HL-60 (cell line): ENCODE data around the gene PTPRN2.

Experiments used
- DNase-seq, 2 experiments: peaks; one replicate each; pipeline ENCODE4 v3.0.0-alpha.2; 2010 to 2020; ENCODE audit warnings: low read depth in 1 of 2, low spot score in 1 of 2
- H3K27ac ChIP-seq: fragments of 250-450 bp; sonication (Bioruptor Pico); replicated peaks from 2 replicates; pipeline ENCODE4 v1.5.1; 2020; ENCODE audit warnings: mild to moderate bottlenecking, moderate library complexity
- H3K27me3 ChIP-seq: fragments of 250-450 bp; sonication (Bioruptor Pico); 2 replicates; pipeline ENCODE4 v1.5.1; 2021; ENCODE audit warnings: mild to moderate bottlenecking, moderate library complexity; ENCODE audit not compliant: insufficient read depth, poor library complexity, severe bottlenecking
- H3K4me3 ChIP-seq: replicated peaks from 2 replicates; pipeline ENCODE4 v1.5.1; 2011; ENCODE audit warnings: mild to moderate bottlenecking, control low read depth, low read length; ENCODE audit not compliant: insufficient read depth
- GABPA ChIP-seq: IDR thresholded peaks from 2 replicates; pipeline ENCODE4 v1.6.1; 2012; ENCODE audit warnings: low read depth
- POLR2AphosphoS5 ChIP-seq: IDR thresholded peaks from 2 replicates; pipeline ENCODE4 v1.6.1; 2012; ENCODE audit warnings: low read depth
- REST ChIP-seq: IDR thresholded peaks from 2 replicates; pipeline ENCODE4 v1.6.1; 2012; ENCODE audit warnings: low read depth; ENCODE audit not compliant: insufficient replicate concordance
- SPI1 ChIP-seq: IDR thresholded peaks from 2 replicates; pipeline ENCODE4 v1.6.1; 2012; ENCODE audit warnings: low read depth, mild to moderate bottlenecking, borderline replicate concordance
- TF ChIP-seq, protein P1 (sequence below): IDR thresholded peaks from one replicate; pipeline ENCODE4 v1.5.1; 2011; ENCODE audit warnings: low read length, control low read depth, inconsistent platforms; ENCODE audit not compliant: insufficient read depth

The PTPRN2 gene

DNA sequence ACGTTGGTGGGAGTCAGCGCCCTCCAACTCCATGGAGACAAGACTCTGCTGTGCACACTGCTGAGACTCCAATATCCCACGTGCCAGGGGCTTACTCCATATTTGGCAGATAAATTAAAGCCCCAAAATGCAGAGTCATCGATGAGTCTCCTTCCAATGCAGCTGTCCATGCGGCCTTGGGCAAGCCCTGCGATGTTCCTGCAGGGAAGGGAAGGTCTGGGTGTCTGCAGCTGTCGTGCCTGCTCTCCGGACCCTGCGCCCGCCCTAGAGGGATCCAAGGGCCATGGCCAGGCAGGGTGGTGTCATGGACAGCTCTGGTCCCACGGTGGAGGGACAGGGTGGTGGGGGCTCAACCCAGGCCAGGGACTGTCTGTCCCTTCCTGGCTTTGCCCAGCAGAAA lies 185.2 kb downstream of the PTPRN2 start:
- Histone ChIP-seq H3K27me3 (no peaks in the 10 kb centered on the region), H3K27ac (no peak overlapping the region), H3K4me3 (no peak overlapping the region)
- TF ChIP-seq POLR2AphosphoS5 (no peak), REST (no peak), SPI1 (no peak), GABPA (no peak)
- TF ChIP-seq, protein P1, sequence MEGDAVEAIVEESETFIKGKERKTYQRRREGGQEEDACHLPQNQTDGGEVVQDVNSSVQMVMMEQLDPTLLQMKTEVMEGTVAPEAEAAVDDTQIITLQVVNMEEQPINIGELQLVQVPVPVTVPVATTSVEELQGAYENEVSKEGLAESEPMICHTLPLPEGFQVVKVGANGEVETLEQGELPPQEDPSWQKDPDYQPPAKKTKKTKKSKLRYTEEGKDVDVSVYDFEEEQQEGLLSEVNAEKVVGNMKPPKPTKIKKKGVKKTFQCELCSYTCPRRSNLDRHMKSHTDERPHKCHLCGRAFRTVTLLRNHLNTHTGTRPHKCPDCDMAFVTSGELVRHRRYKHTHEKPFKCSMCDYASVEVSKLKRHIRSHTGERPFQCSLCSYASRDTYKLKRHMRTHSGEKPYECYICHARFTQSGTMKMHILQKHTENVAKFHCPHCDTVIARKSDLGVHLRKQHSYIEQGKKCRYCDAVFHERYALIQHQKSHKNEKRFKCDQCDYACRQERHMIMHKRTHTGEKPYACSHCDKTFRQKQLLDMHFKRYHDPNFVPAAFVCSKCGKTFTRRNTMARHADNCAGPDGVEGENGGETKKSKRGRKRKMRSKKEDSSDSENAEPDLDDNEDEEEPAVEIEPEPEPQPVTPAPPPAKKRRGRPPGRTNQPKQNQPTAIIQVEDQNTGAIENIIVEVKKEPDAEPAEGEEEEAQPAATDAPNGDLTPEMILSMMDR: no peak
- no peak for DNase-seq

- TF ChIP-seq REST: no peak
- TF ChIP-seq GABPA: no peak
- TF ChIP-seq SPI1: no peak
- TF ChIP-seq POLR2AphosphoS5: no peak
- TF ChIP-seq, protein P1: no peak
- no peak overlapping the region for H3K27ac ChIP-seq
- DNase-seq: no peak
- H3K27me3 ChIP-seq: no peaks in the 10 kb centered on the region
- H3K4me3 ChIP-seq: no peak overlapping the region
Measured at GRCh38 chr7:158401826-158402225, 185.8 kb downstream of the PTPRN2 start.

- TF ChIP-seq REST (no peak), GABPA (no peak), POLR2AphosphoS5 (no peak), SPI1 (no peak)
- TF ChIP-seq, protein P1: no peak
- DNase-seq: no peak
- Histone ChIP-seq H3K27me3 (no peaks in the 10 kb centered on the region), H3K27ac (no peak overlapping the region), H3K4me3 (no peak overlapping the region)
Measured at GRCh38 chr7:158401295-158401694, 186.3 kb downstream of the PTPRN2 start.
